IgD-negative memory B cell (primary cell): ENCODE results near the gene FAM240A. TPM values are rescaled to one million over a fixed set of nuclear protein-coding genes. Genes with fewer than 3 reads are reported as not detected.
A peak's percentile ranks its signal among the peaks of the same experiment; 100 is the strongest.
"Not testable (repeated sequence)": the region's sequence is repeated elsewhere in the genome, so short reads cannot be mapped to it uniquely, and the experiment has no call there.

Experiments used
- H3K27ac Mint-ChIP-seq, 3 donors: one replicate each; pipeline ENCODE4 v1.8.0; 2020 to 2022; ENCODE audit warnings: mild to moderate bottlenecking in 3 of 3, mixed read lengths in 3 of 3, moderate library complexity in 1 of 3
- H3K27me3 Mint-ChIP-seq: one replicate; pipeline ENCODE4 v1.8.0; 2021; ENCODE audit warnings: mixed read lengths
- H3K36me3 Mint-ChIP-seq: one replicate; pipeline ENCODE4 v1.8.0; 2020; ENCODE audit warnings: mild to moderate bottlenecking, mixed read lengths
- H3K4me1 Mint-ChIP-seq, 3 donors: one replicate each; pipeline ENCODE4 v1.8.0; 2020 to 2022; ENCODE audit warnings: mixed read lengths in 3 of 3, mild to moderate bottlenecking in 1 of 3
- H3K4me3 Mint-ChIP-seq, 4 donors: one replicate each; pipeline ENCODE4 v1.8.0; 2020 to 2022; ENCODE audit warnings: mild to moderate bottlenecking in 4 of 4, mixed read lengths in 4 of 4, moderate library complexity in 3 of 4
- H3K9me3 Mint-ChIP-seq, 3 donors: one replicate each; pipeline ENCODE4 v1.8.0; 2020 to 2021; ENCODE audit warnings: mixed read lengths in 3 of 3, mild to moderate bottlenecking in 1 of 3
- polyA plus RNA-seq: library from polyadenylated mRNA; unstranded; fragments of 300-500 nt; fragmentation: Illumina TruSeq; gene quantifications from one replicate; pipeline ENCODE4 v1.2.3, GENCODE V29; 2021

The FAM240A gene
- not detected for polyA plus RNA-seq

GRCh38 chr3:46612324-46612723, at the start of gene FAM240A:
Gene FAM240A, plus strand, starts transcription at chr3:46612525. Its CDS starts 159 bp downstream, at chr3:46612684.
- Mint-ChIP-seq H3K4me3 (no peak within 1 kb of the TSS), H3K36me3 (no peaks in the 10 kb centered on the region), H3K27me3 (peaks cover 18% of the 10 kb centered on the region), H3K9me3 (no peaks in the 10 kb centered on the region), H3K27ac (no peak within 1 kb of the TSS), H3K4me1 (no peaks in the 10 kb centered on the region)

DNA sequence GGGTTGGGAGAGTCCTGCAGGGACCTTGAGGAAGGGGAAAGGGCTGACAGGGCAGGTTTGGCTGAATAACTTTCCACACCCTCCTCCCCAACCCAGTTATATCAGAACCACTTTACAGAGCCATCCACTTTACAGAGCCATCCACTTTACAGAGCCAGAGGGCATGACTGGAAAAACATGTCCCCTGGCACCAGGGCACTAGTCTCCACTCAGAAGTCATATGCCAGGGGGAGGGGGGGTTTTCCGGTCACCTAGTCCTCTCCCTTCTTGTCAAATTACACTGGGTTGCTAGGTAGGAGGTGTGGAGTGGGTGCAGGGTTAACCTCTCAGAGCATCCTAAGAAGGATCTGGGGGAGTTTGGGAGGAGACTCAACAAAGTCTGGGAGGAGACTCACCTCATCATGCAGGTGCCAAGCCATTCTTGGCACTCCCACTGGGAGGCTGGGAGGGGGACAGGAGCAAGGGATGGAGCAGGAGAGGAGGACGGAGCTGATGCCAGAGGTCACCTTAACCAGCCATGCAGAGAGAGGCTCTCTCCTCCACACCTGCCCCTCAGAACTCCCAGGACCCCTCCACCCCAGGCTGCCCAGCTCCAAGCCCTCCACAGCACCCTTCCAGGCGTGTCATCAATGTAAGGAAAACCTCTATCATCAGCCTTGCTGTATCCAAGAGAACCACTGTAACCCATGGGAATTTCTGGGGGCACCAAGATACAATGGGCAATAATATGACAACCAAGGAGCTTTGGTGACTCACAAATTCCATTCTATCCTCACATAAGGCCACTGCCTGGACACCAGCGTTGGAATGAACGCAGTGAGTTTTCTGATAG, 47.9 kb upstream of the FAM240A start:
- peak overlapping the region in 1 of 3 donors; percentile 57 for H3K27ac Mint-ChIP-seq

GRCh38 chr3:46565077-46565476, 47.2 kb upstream of the FAM240A start:
- H3K27me3 Mint-ChIP-seq = peaks cover 27% of the 10 kb centered on the region

More for the DNA sequence above, 47.9 kb upstream of the FAM240A start:
- H3K27me3 Mint-ChIP-seq = peaks cover 27% of the 10 kb centered on the region
- peak overlapping the region in 1 of 4 donors; percentile 17 for H3K4me3 Mint-ChIP-seq
- H3K4me1 Mint-ChIP-seq = peaks cover 0 to 11% (median 8%) of the 10 kb centered on the region in 3 donors
- no peaks in the 10 kb centered on the region for H3K36me3 Mint-ChIP-seq
- no peaks in the 10 kb centered on the region for H3K9me3 Mint-ChIP-seq

DNA sequence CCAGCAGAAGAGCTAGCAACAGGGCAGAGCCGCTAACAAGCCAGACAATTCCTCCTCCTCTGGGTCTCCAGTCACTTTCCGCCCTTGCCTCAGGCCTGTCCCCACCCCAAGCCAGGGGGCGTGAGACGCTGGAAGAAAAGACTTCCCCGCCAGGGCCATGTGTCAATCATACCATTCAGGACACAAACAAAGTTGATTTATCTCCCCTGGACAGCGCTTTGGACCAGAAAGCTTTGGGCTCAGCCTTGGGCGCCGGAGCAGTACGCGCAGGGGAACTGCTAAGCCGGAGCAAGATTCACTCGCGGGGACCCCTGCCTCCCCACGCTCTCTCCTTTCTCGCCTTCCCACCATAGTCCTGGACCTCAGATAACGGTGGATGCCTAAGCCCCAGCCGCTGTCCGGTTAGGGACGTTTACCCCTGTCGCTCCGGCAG, 46.7 kb upstream of the FAM240A start:
- no peaks in the 10 kb centered on the region for H3K36me3 Mint-ChIP-seq
- no peak overlapping the region for H3K27ac Mint-ChIP-seq
- H3K27me3 Mint-ChIP-seq = peaks cover 27% of the 10 kb centered on the region
- peaks cover 0 to 2% (median 0%) of the 10 kb centered on the region in 3 donors for H3K9me3 Mint-ChIP-seq
- peak overlapping the region; percentile 6 to 91 (median 72) for H3K4me3 Mint-ChIP-seq
- peaks cover 0 to 11% (median 8%) of the 10 kb centered on the region in 3 donors for H3K4me1 Mint-ChIP-seq

More at GRCh38 chr3:46565077-46565476, 47.2 kb upstream of the FAM240A start:
- Mint-ChIP-seq H3K36me3 (no peaks in the 10 kb centered on the region), H3K4me3 (peak overlapping the region in 2 of 4 donors; percentile 37 to 80), H3K4me1 (peaks cover 0 to 11% (median 8%) of the 10 kb centered on the region in 3 donors), H3K27ac (no peak overlapping the region), H3K9me3 (no peaks in the 10 kb centered on the region)

DNA sequence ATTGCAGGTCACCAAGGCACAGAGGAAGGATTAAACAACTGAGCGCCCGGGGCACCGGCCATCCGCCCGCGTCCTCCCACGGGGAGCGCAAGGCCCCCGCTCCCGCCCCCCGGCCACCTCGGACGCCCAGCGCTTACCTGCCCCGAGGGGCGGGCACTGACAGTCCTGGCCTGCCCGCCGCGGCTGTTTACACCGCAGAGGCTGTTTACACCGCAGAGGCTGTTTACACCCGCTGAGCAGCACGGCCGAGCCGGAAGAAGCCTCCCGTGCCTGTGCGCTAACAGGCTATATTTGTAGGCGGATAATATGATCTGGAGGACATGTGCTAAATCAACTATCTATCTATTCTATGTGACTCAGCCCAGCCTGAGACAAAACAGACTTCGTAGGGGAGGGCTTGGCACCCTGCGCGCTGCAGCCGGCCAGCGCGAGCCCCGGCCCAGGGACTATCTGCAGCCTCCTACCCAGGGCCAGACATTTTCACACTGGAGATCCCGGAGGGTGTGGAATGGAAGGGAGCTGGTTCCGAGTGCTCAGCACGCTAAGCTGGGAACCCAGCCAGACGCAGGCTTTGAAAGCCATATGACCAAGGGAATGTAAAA, 46.2 kb upstream of the FAM240A start, which contains the start of gene LRRC2:
LRRC2 (minus strand) TSS at position 263 of the 602 bp plus-strand sequence. CDS start 14,711 bp downstream, outside the sequence.
- peaks cover 27% of the 10 kb centered on the region for H3K27me3 Mint-ChIP-seq

GRCh38 chr3:46571684-46572083, 40.6 kb upstream of the FAM240A start:
- Mint-ChIP-seq H3K27me3 (peaks cover 8% of the 10 kb centered on the region), H3K9me3 (peaks cover 0 to 2% (median 0%) of the 10 kb centered on the region in 3 donors), H3K4me3 (no peak overlapping the region), H3K36me3 (no peaks in the 10 kb centered on the region), H3K4me1 (no peaks in the 10 kb centered on the region), H3K27ac (no peak overlapping the region)

More for the DNA sequence above, 46.2 kb upstream of the FAM240A start, which contains the start of gene LRRC2:
- H3K27ac Mint-ChIP-seq = no peak within 1 kb of the TSS
- H3K9me3 Mint-ChIP-seq = peaks cover 0 to 2% (median 0%) of the 10 kb centered on the region in 3 donors
- no peaks in the 10 kb centered on the region for H3K36me3 Mint-ChIP-seq
- H3K4me1 Mint-ChIP-seq = peaks cover 0 to 11% (median 8%) of the 10 kb centered on the region in 3 donors
- peak within 1 kb of the TSS; percentile 6 to 91 (median 72) for H3K4me3 Mint-ChIP-seq

DNA sequence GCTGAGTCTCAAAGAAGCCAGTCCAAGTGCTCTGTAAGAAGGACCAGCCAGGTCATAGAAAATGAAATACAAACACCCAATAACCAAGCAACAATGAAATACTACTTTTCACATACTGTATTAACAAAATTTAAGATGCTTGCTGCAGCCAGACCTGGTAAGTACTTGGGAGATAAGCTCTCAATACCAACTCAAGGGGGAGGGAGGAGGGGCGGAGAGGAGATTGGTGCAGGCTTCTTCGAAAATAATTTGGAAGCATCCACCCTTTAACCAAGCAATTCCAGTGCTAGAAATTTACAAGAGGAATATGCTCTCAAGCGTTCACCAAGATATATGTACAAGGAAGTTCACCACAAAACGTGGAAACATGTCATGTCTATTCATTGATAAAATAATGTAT, 38.6 kb upstream of the FAM240A start:
- Mint-ChIP-seq H3K36me3 (no peaks in the 10 kb centered on the region), H3K27ac (no peak overlapping the region), H3K4me1 (no peaks in the 10 kb centered on the region), H3K4me3 (no peak overlapping the region), H3K9me3 (peaks cover 0 to 2% (median 0%) of the 10 kb centered on the region in 3 donors), H3K27me3 (peaks cover 2% of the 10 kb centered on the region)

DNA sequence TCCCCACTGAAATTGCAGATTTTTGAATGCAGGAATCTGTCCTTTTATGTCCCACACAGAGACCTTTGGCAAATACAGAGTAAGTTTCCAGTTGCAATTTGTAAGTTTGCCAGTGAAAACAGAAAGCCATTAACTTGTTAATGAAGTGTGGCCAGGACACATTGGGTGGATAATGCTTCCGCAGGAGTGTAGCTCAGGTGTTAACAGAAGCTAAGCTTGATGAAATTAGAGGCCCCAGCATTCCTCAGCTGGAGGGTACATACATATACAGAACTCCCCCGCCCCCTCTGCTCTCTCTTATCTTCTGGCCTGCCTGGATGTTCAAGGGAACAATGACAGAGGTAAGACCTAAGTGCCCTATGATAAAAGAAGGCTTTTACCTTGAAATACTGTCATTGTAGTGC, 38.1 kb upstream of the FAM240A start:
- Mint-ChIP-seq H3K27me3 (peaks cover 2% of the 10 kb centered on the region), H3K4me3 (no peak overlapping the region), H3K4me1 (no peaks in the 10 kb centered on the region), H3K36me3 (no peaks in the 10 kb centered on the region), H3K9me3 (peaks cover 0 to 2% (median 0%) of the 10 kb centered on the region in 3 donors), H3K27ac (no peak overlapping the region)

- Mint-ChIP-seq H3K36me3 (no peaks in the 10 kb centered on the region), H3K9me3 (peaks cover 0 to 2% (median 0%) of the 10 kb centered on the region in 3 donors), H3K4me3 (no peak overlapping the region)
Measured at GRCh38 chr3:46574881-46575576, 37.3 kb upstream of the FAM240A start.

GRCh38 chr3:46575577-46576222, 36.6 kb upstream of the FAM240A start:
- no peaks in the 10 kb centered on the region for H3K9me3 Mint-ChIP-seq
- no peak overlapping the region for H3K4me3 Mint-ChIP-seq
- H3K36me3 Mint-ChIP-seq = no peaks in the 10 kb centered on the region
- peaks cover 2% of the 10 kb centered on the region for H3K27me3 Mint-ChIP-seq
- H3K4me1 Mint-ChIP-seq = no peaks in the 10 kb centered on the region
- no peak overlapping the region for H3K27ac Mint-ChIP-seq

More at GRCh38 chr3:46574881-46575576, 37.3 kb upstream of the FAM240A start:
- Mint-ChIP-seq H3K4me1 (no peaks in the 10 kb centered on the region), H3K27ac (no peak overlapping the region), H3K27me3 (peaks cover 2% of the 10 kb centered on the region)

GRCh38 chr3:46576386-46576785, 35.9 kb upstream of the FAM240A start:
- H3K9me3 Mint-ChIP-seq = no peaks in the 10 kb centered on the region
- peaks cover 2% of the 10 kb centered on the region for H3K27me3 Mint-ChIP-seq
- H3K4me3 Mint-ChIP-seq = no peak overlapping the region
- no peak overlapping the region for H3K27ac Mint-ChIP-seq
- H3K36me3 Mint-ChIP-seq = no peaks in the 10 kb centered on the region
- H3K4me1 Mint-ChIP-seq = no peaks in the 10 kb centered on the region

DNA sequence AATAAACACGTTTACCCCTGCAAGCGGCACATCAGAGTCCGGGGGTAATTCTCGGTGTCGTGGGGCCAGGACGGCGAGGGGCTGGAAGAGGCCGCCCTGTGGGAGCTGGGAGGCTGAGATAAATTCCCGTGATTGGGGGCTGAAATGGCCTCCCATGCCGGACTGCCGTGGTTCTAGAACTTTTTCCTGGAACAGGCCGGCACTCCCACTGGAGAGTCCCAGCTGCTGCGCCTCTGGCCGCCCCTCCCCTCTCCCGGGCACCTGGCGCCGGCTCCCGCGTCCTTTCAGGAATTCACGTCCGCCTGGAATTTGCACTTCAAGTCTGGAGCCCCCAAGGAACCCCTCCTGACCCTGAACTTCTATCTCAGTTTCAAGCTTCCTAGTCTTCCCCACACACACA, 35.4 kb upstream of the FAM240A start:
- Mint-ChIP-seq H3K9me3 (no peaks in the 10 kb centered on the region), H3K27me3 (peaks cover 2% of the 10 kb centered on the region), H3K36me3 (no peaks in the 10 kb centered on the region), H3K4me3 (no peak overlapping the region), H3K27ac (no peak overlapping the region), H3K4me1 (no peaks in the 10 kb centered on the region)

DNA sequence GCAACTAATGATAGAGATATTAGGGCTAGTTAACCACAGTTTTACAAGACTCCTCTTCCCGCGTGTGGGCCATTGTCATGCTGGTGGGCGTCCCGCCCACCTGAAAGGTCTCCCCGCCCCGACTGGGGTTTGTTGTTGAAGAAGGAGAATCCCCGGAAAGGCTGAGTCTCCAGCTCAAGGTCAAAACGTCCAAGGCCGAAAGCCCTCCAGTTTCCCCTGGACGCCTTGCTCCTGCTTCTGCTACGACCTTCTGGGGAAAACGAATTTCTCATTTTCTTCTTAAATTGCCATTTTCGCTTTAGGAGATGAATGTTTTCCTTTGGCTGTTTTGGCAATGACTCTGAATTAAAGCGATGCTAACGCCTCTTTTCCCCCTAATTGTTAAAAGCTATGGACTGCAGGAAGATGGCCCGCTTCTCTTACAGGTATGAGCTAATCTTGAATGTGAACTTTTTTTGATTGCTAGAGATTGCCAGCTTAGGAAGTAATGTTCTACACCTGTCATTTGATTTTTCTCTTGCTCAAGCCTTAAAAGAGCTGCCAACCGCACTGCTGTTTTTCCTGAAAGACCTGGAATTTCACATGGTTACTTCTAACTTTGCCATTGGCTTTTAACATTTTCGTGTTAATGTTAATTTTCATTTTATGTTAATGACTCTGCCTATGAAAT, 34.6 kb upstream of the FAM240A start:
- not testable (repeated sequence) for H3K4me3 Mint-ChIP-seq, H3K27ac Mint-ChIP-seq, H3K27me3 Mint-ChIP-seq, H3K36me3 Mint-ChIP-seq, H3K9me3 Mint-ChIP-seq, H3K4me1 Mint-ChIP-seq
